ENCODE results near the gene SPATA19.

- TF ChIP-seq USF2 (IDR thresholded peaks at IDR 0.05; ENCODE audit: low read depth, low read length) (no peak), CTCF (conservative IDR thresholded peaks at IDR 0.05; ENCODE audit: low read depth, low read length) (no peak), POLR2A (IDR thresholded peaks at IDR 0.05; ENCODE audit: low read depth, low read length) (no peak), CEBPB (IDR thresholded peaks at IDR 0.05; ENCODE audit: low read depth, low read length) (no peak), RCOR1 (IDR thresholded peaks at IDR 0.05; ENCODE audit: insufficient replicate concordance, low read length) (no peak), SMC3 (IDR thresholded peaks at IDR 0.05; ENCODE audit: low read depth, low read length) (no peak), CHD1 (IDR thresholded peaks at IDR 0.05; ENCODE audit: low read depth, low read length) (no peak), BHLHE40 (IDR thresholded peaks at IDR 0.05; ENCODE audit: low read depth, low read length) (no peak), RFX5 (IDR thresholded peaks at IDR 0.05; ENCODE audit: low read depth, low read length) (no peak)
Measured at GRCh38 chr11:133819746-133820315, 25.5 kb downstream of the SPATA19 start.
